HG03025 (cell line): ENCODE results near the gene LOXHD1.

Experiments
- ATAC-seq: cut with Tn5 transposase; IDR thresholded peaks from one replicate; pipeline ENCODE4 v1.9.1; 2021; ENCODE audit warnings: mild to moderate bottlenecking, moderate library complexity; ENCODE audit not compliant: unreplicated experiment, low FRiP score

The LOXHD1 gene

GRCh38 chr18:46583711-46584110 is 73.3 kb downstream of the LOXHD1 start:
- no peak for ATAC-seq

- ATAC-seq = no peak
These were observed 75.4 kb downstream of the LOXHD1 start for GRCh38 chr18:46581648-46582047.

- ATAC-seq = no peak
These were observed 78.0 kb downstream of the LOXHD1 start for GRCh38 chr18:46578987-46579386.

GRCh38 chr18:46577546-46577945 is 79.5 kb downstream of the LOXHD1 start:
- ATAC-seq = no peak

GRCh38 chr18:46575851-46576250 is 81.2 kb downstream of the LOXHD1 start:
- ATAC-seq = no peak

- ATAC-seq = no peak
These were observed 82.3 kb downstream of the LOXHD1 start for GRCh38 chr18:46574743-46575115.

- peak; percentile 67 for ATAC-seq
These were observed 82.8 kb downstream of the LOXHD1 start for GRCh38 chr18:46574000-46574742.

- no peak for ATAC-seq
These were observed 83.9 kb downstream of the LOXHD1 start for GRCh38 chr18:46573156-46573555.

- ATAC-seq = no peak
These were observed 85.3 kb downstream of the LOXHD1 start for GRCh38 chr18:46571756-46572155.

GRCh38 chr18:46570666-46571065 is 86.4 kb downstream of the LOXHD1 start:
- no peak for ATAC-seq

GRCh38 chr18:46570134-46570533 is 86.9 kb downstream of the LOXHD1 start:
- ATAC-seq = no peak

- no peak for ATAC-seq
These were observed 87.8 kb downstream of the LOXHD1 start for GRCh38 chr18:46569211-46569610.

- no peak for ATAC-seq
These were observed 89.8 kb downstream of the LOXHD1 start for GRCh38 chr18:46567196-46567595.

- no peak for ATAC-seq
These were observed 90.9 kb downstream of the LOXHD1 start for GRCh38 chr18:46566111-46566510.

GRCh38 chr18:46565256-46565655 is 91.8 kb downstream of the LOXHD1 start:
- no peak for ATAC-seq

- ATAC-seq = no peak
These were observed 93.7 kb downstream of the LOXHD1 start for GRCh38 chr18:46563317-46563716.

GRCh38 chr18:46562674-46563192 is 94.3 kb downstream of the LOXHD1 start:
- no peak for ATAC-seq

GRCh38 chr18:46560671-46561045 is 96.4 kb downstream of the LOXHD1 start:
- ATAC-seq = no peak

- ATAC-seq = no peak
These were observed 96.9 kb downstream of the LOXHD1 start for GRCh38 chr18:46559946-46560670.

- ATAC-seq = no peak
These were observed 97.7 kb downstream of the LOXHD1 start for GRCh38 chr18:46559296-46559695.

- ATAC-seq = no peak
These were observed 100.3 kb downstream of the LOXHD1 start for GRCh38 chr18:46556590-46557206.
